AG20443 (cell line): Measurements from ENCODE around the gene FARP1.

Experiments used
- DNase-seq: peaks from one replicate; pipeline ENCODE4 v3.0.0; 2012; ENCODE audit warnings: low spot score, mixed read lengths

Gene FARP1

DNA sequence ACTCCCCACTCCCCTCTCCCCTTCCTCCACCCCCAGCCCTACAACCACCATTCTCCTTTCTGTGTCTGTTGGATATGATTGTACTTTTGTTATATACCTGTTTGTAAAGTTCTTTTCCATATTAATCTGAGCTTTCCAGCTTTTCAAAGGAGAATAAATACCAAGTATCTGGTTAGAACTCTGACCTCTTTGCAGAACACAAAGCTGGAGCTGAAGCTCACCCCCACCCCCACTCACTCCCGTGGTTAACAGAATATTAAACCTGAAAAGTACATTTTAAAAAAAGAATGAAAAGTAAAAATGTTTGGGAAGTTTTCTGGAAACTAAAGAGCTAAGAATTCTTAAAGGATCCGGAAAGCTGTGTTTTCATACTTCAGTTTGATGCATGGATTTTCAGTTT lies 189.3 kb downstream of the FARP1 start:
- no peak for DNase-seq

DNA sequence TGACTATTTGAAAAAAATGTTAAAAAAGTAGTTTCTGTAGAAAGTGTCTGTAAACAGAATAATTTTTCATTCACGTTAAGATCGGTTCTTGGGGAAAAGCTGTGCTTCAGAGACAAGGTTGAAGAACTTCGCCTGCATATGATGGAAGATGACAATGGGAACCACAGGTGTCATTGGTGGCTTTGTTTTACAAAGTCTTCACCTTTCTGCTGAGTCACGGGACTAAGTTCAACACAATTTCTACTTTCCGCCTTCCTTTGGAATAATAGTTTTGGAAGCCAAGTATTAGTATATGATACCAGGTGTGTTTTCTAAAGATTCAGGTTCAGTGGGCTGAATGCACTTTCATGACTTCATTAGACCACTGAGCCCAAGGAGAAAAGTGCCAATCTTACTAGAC lies 189.8 kb downstream of the FARP1 start:
- DNase-seq, result no peak

GRCh38 chr13:98333486-98333885 lies 190.6 kb downstream of the FARP1 start:
- no peak for DNase-seq

- DNase-seq, result no peak
Measured at GRCh38 chr13:98334620-98335205, 191.8 kb downstream of the FARP1 start.

GRCh38 chr13:98335721-98336120 lies 192.8 kb downstream of the FARP1 start:
- no peak for DNase-seq

GRCh38 chr13:98338310-98338709 lies 195.4 kb downstream of the FARP1 start:
- no peak for DNase-seq

DNA sequence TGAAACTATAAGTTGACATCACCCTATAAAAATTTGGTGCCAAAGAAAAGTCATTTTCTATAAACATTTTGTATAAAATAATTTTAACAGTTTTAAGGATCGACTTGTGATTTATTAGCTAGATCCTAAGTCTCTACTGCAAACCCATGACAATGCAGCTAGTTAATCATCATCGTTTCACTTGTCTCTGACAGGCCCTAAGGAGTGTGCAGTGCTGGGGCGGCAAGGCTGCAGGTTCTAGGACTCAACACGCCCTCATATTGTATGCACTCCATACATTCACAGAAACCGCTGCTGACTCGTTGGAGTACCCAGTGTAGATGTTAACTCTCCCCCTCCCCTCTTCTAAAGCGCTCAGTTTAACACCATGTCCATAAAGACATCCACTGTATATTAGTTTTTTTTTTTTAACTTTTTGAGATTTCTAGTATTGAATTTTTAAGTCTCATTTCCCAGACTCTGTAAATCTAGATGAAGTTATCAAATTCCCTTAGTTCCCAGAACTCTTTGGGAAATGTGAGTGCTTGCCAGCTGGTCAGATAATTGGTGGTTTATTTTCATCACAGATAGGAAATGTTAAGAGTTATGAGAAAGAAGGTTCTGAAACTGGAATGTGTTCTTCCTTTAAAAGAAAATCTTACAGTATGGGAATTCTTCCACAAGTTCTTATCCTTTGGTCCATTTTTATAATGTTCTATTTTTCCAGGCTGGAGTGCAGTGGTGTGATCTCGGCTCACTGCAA lies 197.0 kb downstream of the FARP1 start:
- no peak for DNase-seq

DNA sequence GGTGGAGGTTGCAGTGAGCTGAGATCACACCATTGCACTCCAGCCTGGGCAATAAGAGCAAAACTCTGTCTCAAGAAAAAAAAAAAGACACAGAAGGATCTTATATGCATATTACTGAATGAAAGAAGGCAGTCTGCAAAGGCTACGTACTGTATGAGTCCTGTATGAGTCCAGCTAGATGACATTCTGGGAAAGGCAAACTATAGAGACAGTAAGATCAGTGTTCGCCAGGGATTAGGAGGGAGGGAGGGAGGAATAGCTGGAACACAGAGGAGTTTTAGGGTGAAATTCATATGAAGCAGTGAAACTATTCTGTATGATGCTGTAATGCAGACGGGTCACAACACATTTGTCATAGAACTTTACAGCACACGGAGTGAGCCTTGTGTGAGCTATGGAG lies 200.1 kb downstream of the FARP1 start:
- DNase-seq, result no peak

- DNase-seq, result no peak
Measured at GRCh38 chr13:98343461-98343860, 200.6 kb downstream of the FARP1 start.

DNA sequence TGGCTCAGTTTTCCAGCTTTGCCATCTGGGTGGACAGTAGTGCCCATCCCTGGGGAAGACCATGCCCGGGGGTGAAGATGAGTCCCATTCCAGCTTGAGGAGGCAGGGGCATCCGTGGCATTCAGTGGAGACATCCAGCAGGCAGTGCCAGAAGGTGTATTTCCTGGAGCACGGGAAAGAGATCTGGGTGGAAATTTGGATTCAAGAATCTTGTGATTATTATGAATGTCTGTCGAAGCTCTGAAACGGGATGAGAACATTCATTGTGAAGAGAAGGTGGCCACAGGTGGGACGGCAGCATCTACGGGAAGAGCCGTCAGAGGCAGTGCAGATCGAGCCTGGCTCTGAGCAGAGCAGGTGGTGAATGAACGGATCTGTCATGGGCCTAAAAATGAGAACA lies 201.5 kb downstream of the FARP1 start:
- no peak for DNase-seq

GRCh38 chr13:98345107-98345935 lies 202.4 kb downstream of the FARP1 start:
- no peak for DNase-seq

- no peak for DNase-seq
Measured at GRCh38 chr13:98346904-98347636, 204.2 kb downstream of the FARP1 start.

DNA sequence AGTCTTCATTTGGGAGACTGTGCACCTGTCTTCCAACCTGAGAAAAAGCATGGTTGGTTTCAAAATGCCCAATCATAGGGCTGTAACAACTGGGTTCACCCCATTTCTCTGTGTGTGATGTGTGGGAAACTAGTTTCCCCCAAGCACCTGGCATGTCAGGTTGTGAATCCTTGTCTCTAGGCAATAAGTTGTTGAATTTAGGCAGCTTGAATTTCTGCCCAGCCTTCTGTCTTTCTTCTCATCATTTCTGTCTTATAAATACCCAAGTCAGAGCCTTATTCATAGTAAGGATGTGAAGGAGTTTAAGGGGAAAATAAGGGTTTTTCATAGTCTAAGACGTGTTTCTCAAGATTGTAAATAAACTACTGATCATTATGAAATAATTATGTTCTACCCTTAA lies 204.9 kb downstream of the FARP1 start:
- no peak for DNase-seq

DNA sequence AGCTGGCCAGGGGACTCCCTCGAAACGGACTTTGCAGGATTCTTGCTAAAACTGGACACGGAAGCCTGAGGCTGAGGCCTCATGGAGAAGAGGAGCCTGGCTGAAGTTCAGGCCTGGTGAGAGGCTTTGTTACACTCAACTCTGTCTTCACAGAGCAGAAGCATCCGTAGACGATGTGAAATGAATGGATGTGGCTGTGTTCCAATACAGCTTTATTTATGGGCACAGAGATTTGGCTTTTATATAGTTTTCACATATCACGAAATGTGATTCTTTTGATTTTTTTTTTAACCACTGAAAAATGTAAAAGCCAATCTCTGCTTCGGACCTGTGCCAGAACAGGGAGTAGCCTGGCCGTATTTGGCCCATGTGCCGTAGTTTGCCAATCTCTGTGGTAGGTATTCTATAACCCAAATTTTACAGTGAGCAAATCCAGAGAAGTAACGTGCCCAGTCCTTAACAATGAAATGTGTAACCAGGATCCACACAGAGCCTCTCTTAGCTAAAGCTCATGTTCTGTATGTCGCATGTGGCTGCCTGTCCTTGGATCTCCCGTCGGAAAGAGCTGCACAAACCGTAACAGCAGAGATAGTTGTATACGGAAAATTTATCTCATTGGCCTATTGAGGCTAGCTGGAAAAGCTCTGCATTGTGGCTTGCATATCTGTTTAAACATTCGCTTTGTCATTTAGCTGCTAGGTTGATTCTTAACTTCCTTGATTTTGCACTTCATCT lies 205.7 kb downstream of the FARP1 start:
- no peak for DNase-seq

- DNase-seq, result no peak
Measured at GRCh38 chr13:98349731-98350305, 206.9 kb downstream of the FARP1 start.

GRCh38 chr13:98350746-98351330 lies 207.9 kb downstream of the FARP1 start:
- no peak for DNase-seq

- no peak for DNase-seq
Measured at GRCh38 chr13:98351636-98352035, 208.7 kb downstream of the FARP1 start.

- DNase-seq, result no peak
Measured at GRCh38 chr13:98352226-98352625, 209.3 kb downstream of the FARP1 start.

GRCh38 chr13:98353750-98354149 lies 210.9 kb downstream of the FARP1 start:
- DNase-seq, result no peak

DNA sequence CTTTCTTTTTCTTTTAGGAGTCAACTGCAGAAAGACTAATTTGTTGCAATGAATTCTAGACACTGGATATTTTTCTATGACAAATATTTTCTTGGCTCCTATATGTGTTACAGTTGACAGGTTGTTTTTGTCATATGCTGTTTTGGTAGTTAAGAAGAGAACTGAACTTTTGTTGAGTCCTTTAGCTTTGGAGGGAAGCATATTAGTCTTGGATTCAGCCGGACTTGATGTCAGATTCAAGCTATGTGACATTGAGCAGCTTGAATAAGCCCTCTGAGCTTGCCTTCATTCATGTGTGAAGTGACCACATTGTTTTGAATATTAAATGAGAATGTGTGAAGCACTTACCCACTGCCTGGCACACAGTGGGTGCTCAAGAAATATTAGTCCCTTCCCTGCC lies 216.0 kb downstream of the FARP1 start:
- DNase-seq, result no peak

- no peak for DNase-seq
Measured at GRCh38 chr13:98360545-98360944, 217.7 kb downstream of the FARP1 start.
